Activated naive CD4-positive, alpha-beta T cell (primary cell): ENCODE results near the gene ZNF668.
"Not testable (repeated sequence)": the region's sequence is repeated elsewhere in the genome, so short reads cannot be mapped to it uniquely, and the experiment has no call there.

Experiments
- DNase-seq, 4 experiments: peaks; one replicate each; lab custom pipeline; 2025; lab: John Stamatoyannopoulos, UW

The ZNF668 gene

GRCh38 chr16:31061126-31061812 lies 12.8 kb downstream of the ZNF668 start:
- DNase-seq = no peak

- DNase-seq = no peak
These were observed 18.4 kb downstream of the ZNF668 start for GRCh38 chr16:31055613-31056012.

DNA sequence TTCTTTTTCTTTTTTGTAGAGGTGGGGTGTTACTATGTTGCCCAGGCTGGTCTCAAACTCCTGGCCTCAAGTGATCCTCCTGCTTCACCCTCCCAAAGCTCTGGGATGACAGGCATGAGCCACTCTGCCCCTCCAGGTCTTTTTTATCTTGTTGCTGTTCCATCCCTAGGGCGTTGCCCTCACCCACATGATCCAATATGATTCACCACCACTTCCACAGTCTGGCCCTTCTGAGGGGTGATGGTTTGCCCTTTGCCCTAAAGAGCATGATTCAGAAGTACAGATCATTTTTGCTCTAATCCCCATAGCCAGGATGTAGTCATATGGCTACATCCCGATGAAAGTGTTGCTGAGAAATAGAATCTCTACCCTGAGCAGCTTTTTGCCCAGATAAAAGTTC lies 21.9 kb downstream of the ZNF668 start:
- DNase-seq = no peak

- no peak for DNase-seq
These were observed 23.6 kb downstream of the ZNF668 start for GRCh38 chr16:31050280-31051030.

DNA sequence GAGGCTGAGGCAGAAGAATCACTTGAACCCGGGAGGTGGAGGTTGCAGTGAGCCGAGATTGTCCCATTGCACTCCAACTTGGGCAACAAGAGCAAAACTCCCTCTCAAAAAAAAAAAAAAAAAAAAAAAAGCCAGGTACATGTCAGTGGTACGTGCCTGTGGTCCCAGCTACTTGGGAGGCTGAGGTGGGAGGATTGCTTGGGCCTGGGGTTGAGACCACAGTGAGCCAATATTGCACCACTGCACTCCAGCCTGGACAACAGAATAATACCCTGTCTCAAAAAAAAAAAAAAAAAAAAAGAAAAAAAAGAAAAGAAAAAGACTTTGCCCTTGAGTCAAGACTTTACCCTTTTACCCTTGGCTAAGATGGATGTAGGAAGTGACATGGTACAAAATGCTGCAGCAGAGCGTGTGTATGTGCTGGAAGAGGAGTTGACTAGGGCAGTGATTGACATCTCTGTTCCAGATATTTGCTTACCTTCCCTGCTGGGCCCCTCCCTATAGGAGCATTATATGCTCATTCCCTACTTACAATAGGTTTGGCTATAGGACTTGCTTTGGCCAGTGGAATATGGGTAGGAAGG lies 30.1 kb downstream of the ZNF668 start:
- DNase-seq = no peak

DNA sequence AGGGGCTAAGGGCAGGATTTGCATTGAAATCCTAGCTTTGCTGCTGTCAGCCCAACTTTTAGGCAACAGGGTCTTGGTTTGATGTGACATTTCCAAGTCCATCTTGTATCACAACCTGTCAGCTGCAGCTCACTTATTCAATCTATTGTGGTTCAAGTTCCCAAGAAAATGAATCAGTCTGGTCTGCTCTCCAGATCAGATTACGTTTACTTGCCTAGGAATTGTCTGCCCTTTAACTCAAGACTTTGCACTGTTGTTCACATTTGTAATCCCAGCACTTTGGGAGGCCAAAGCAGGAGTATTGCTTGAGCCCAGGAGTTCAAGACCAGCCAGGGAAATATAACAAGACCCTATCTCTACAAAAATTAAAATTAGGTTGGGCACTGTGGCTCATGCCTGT lies 30.7 kb downstream of the ZNF668 start:
- DNase-seq = no peak

GRCh38 chr16:31042866-31043265 lies 31.2 kb downstream of the ZNF668 start:
- DNase-seq = no peak

DNA sequence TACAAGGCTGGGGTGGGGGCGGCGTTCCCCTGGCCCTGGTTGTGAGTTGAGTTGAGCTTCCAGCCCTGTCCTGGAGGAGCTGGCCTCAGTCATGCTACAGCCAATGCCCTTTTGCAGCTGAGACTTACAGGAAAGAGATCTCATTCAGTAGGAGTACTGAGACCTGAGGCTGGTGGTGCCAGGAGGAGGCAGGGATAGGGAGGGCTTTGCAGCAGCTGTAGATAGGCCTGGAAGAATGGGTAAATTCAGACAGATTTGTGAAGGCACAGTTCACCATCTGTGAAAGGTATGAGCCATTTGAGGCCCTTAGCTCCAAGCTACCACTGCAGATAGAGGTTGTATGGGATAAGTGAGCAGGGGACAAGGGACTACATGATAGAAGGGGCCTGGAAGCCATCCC lies 35.0 kb downstream of the ZNF668 start:
- no peak for DNase-seq

GRCh38 chr16:31036691-31037090 lies 37.3 kb downstream of the ZNF668 start:
- DNase-seq = no peak

DNA sequence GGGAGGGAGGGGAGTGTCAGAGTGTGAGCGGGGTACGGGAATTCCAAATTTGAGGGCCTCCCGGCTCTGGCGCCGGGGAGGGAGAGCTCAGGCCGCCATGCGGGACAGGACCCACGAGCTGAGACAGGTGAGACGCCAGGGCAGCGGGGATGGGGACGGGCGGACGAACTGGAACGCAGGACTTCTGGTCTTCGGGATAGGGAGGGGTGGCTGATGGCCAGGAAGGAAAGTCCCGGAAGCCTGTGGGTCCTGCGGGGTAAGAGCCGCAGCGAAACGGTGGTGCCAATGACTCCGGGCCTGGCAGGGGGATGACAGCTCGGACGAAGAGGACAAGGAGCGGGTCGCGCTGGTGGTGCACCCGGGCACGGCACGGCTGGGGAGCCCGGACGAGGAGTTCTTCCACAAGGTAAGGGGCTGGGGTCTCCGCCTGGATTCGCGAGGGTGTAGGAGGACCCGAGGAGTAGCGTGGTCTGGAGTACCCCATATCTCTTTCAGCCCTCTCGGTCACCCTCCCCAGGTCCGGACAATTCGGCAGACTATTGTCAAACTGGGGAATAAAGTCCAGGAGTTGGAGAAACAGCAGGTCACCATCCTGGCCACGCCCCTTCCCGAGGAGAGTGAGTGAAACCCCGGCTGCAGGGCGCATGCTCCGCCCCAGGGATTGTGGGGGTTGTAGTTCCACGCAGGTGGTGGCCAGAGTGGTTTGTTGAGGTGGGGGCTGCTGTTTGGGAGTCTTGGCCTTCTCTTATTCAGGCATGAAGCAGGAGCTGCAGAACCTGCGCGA lies 40.1 kb downstream of the ZNF668 start:
- DNase-seq = peak; percentile 62 to 81 (median 69)

DNA sequence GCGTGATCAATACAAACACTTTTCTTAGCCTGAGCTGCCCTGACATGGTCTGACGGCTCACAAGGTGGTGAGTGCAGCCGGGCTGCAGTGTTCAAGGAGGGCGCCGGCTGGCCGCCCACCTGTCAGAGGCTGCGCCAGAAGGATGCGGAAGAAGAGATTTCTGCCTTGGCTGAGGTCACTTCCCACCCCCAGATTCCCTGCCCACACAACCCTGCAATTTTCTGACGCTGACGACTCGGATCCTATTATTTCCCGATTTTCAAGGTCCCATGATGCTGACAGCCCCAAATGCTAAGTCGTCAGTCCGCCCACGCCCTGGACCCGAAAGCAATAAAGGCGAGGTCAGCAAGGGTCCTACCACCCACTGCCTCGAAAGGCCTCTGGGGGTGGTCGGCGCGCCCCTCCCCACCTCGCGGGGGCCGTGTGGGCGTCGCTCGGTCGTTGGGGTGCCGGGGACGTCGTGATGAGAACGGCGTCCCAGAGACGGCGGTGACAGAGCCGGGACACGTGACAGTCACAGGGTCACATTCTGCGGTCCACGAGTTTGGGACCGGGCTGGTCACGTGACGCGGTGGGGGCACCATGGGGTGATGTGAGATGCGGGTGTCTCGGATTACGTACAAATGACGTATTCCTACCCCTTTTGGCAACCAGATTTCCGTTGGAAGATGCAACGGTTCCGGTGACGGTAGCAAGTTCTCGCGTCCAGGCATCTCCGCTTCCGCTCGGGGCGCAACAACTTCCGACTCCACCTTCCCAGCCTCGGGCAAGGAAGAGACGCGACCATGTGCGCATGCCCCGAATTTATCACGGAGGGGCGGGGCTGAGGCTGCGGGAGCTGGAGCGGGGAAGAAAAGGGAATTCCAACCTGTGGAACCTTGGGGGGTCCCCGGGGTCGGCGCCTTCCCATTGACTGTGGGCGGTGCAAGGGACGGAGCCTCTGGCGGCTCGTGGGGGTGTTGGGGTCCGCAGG lies 41.0 kb downstream of the ZNF668 start, which contains the start of gene STX4:
STX4 (plus strand) TSS at position 823 of the 973 bp plus-strand sequence. CDS start 248 bp downstream, outside the sequence.
- DNase-seq = peak; percentile 90 to 93 (median 92)

GRCh38 chr16:31031276-31031675 lies 42.8 kb downstream of the ZNF668 start:
- no peak for DNase-seq

- DNase-seq = no peak
These were observed 44.8 kb downstream of the ZNF668 start for GRCh38 chr16:31029272-31029671.

- no peak for DNase-seq
These were observed 48.7 kb downstream of the ZNF668 start for GRCh38 chr16:31025339-31025738.

- no peak for DNase-seq
These were observed 50.3 kb downstream of the ZNF668 start for GRCh38 chr16:31023627-31024226.

GRCh38 chr16:31023252-31023602 lies 50.8 kb downstream of the ZNF668 start:
- DNase-seq = no peak

GRCh38 chr16:31022544-31023251 lies 51.3 kb downstream of the ZNF668 start:
- no peak for DNase-seq

GRCh38 chr16:31020536-31020935 lies 53.5 kb downstream of the ZNF668 start:
- no peak for DNase-seq

DNA sequence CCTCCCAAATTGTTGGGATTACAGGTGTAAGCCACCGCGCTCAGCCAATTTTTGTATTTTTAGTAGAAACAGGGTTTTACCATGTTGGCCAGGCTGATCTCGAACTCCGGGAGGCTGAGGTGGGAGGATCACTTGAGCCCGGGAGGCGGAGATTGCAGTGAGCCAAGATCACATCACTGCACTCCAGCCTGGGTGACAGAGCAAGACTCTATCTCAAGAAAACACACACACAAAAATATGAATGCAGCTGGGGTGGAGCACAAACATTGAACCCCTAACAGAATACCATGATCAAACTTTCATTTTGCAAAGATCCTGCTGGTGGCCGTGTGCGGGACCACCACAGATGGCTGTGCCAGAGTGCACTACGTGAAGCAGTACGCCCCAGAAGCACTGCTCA lies 56.3 kb downstream of the ZNF668 start:
- not testable (repeated sequence) for DNase-seq

DNA sequence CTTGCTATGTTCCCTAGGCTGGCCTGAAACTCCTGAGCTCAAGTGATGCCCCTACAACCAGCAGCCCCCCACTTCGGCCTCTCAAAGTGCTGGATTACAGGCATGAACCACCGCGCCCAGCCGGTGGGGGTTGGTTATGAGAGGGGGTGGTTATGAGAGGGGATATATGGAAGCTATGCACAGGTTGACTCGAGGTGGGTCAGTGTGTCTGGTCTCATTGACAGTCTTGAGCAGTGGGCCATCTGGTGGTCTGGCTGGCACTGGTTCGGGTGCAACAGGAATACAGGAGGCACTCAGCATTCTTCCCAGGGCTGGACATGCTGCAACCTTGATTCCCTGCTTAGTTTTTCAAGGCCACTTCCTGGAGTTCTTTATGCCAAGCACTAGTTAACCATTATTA lies 58.0 kb downstream of the ZNF668 start:
- no peak for DNase-seq
